Measurements from ENCODE around the gene SVOPL.
"Not testable (repeated sequence)": the region's sequence is repeated elsewhere in the genome, so short reads cannot be mapped to it uniquely, and the experiment has no call there.

The SVOPL gene, protein sequence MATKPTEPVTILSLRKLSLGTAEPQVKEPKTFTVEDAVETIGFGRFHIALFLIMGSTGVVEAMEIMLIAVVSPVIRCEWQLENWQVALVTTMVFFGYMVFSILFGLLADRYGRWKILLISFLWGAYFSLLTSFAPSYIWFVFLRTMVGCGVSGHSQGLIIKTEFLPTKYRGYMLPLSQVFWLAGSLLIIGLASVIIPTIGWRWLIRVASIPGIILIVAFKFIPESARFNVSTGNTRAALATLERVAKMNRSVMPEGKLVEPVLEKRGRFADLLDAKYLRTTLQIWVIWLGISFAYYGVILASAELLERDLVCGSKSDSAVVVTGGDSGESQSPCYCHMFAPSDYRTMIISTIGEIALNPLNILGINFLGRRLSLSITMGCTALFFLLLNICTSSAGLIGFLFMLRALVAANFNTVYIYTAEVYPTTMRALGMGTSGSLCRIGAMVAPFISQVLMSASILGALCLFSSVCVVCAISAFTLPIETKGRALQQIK

DNA sequence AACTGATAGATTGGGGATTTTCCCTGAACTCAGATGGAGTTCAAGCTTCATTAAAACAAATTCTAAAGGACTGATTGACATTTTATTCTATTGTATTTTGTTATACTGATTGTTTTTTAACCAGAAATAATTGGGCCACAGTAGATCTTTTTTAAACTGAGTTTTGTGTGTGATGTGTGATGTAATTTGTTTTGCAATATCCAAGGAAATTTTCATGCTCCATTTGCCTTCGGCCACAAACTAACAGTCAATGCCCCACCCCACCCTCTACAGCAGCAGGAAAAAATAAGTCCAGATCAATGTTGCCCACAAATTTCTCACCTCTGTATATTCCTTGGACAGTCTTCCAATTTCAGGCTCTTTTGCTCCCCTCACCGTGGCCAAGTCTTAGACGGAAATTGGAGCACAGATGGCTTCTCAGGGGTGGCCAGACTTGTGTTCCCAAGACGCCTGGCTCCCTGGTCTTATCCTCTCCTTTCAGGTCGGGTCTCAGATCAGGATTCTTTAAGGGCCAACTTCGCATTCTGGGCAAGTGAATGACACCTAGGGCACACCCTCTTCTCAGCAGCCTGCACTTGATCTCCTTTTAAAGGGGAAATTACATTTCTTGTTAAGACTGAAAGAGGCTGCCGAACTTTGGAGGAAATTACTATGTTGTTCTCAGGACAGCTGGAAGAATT is at the start of gene SVOPL:
TSS of gene SVOPL (minus strand) at position 506 of the 680 bp plus-strand sequence. CDS start 22,317 bp downstream, outside the sequence.
- DNase-seq = no peak

DNA sequence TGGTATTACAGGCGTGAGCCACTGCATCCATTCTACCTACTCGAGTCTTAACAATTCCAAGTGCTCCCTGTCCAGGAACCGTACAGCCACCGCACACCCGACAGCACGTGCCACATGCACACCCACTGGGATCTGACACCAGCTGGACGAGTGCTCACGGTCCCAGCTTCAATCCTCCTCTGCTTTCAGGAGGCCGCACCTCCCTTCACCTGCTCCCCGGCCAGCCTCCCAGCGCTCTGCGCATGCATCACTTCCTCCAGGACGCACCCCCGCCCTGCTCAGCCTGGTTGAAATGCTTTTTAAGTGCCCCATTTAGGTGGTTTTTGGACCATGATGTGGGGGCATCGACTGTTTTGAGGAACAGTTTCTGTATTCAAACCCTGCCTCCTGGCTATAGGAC is 49.3 kb upstream of the SVOPL start:
- DNase-seq = no peak

GRCh38 chr7:138749960-138750359 is 48.8 kb upstream of the SVOPL start:
- DNase-seq = no peak

DNA sequence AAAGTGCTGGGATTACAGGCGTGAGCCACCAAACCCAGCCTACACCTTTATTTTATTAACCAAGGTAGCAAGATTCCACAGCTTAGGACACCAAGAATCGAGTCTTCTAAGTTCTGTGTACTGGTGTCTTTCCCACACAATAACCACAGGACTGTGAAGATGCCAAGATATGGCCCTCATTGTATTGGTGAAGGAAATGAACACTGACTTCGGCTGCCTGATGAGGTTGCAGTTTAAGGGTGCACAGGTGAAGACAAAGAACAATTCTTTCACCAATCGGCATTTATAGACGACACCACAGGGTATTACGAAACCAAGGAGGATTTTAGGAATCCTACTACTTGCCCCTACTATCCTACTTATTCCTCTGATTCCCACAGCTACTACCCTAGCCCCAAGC is 47.5 kb upstream of the SVOPL start:
- DNase-seq = no peak

- peak; percentile 26 for DNase-seq
Measured at GRCh38 chr7:138746073-138746472, 44.9 kb upstream of the SVOPL start.

DNA sequence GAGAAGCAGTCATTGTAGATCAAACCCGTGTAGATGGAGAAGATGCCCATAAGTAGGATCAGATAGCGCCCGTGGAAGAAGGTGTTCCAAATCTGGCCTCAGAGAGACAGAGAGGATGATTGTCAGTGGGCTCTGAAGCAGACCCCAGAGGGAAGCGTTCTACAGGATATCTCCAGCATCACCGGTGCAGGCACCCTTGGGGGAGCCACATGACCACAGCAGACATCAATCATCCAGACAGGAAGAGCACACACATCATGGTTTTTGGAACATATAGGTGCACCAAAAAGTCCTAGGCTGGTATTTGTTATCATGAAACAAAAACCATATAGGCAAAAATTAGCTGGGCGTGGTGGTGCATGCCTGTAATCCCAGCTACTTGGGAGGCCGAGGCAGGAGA is 44.0 kb upstream of the SVOPL start:
- DNase-seq = peak; percentile 37

GRCh38 chr7:138741453-138741735 is 40.2 kb upstream of the SVOPL start:
- no peak for DNase-seq

DNA sequence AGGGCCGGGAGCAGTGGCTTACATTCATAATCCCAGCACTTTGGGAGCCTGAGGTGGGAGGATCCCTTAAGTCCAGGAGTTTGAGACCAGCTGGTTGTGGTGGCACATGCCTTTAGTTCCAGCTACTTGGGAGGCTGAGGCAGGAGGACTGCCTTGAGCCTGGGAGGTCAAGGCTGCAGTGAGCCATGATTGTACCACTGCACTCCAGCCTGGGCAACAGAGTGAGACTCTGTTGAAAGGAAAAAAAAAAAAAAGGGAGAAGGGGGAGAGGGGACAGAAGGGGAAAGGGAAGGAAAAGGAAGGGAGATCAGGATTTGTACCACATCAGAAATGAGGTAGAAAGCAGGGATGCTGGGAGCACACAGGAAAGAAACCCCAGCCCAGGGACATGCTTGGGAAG is 38.7 kb upstream of the SVOPL start:
- DNase-seq = no peak

- peak; percentile 93 for DNase-seq
Measured at GRCh38 chr7:138738551-138739335, 37.6 kb upstream of the SVOPL start.

DNA sequence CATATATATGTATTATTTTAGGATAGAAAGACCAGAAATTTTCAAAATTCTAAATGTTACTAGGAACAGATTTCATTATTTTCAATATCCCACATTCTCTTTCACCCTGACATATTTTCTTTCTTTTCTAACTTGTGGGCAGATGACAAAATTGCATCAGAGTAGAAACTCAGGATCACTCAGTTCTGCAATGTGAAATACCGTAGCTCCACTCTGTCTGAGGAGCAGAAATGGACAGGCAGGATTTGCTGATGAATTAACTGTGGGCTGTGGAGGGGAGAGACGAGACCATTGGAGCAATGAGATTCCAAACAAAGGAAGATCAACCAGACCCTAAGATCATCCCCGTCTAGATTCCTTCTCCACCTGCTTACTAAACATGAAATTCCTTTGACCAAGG is 37.0 kb upstream of the SVOPL start:
- DNase-seq = no peak

DNA sequence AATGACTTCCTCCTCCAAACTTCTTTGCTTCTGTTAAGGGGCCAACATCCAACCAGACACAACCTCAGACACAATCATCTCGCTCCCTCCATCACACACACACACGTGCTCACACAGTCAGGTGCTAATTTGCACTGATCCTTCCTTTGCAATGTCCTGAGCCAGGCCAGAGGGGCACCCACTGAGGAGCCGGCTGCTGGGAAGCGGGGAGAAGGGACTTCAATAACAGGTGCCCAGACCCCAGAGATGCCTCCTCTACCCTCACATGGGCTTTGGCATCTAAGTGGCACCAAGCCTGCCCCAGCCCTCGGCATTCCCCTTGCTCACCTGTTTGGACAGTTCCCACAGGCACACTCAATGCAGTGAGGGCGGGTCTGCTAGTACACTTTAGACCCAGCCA is 34.2 kb upstream of the SVOPL start:
- no peak for DNase-seq

DNA sequence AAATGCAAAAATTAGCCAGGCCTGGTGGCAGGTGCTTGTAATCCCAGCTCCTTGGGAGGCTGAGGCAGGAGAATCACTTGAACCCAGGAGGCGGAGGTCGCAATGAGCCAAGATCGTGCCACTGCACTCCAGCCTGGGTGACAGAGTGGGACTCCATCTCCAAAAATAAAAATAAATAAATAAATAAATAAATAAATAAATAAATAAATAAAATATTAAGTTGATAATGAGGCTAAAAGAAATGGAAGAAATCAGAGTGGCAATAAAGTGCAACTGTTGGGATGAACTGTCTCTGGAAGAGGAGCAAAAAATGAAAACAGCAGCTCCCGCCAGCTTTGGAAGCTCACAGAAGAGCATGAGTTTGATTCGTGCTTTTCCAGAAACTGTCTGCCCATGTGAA is 30.6 kb upstream of the SVOPL start:
- DNase-seq = not testable (repeated sequence)

- DNase-seq = no peak
Measured at GRCh38 chr7:138729444-138729843, 28.3 kb upstream of the SVOPL start.

GRCh38 chr7:138727336-138728099 is 26.4 kb upstream of the SVOPL start:
- DNase-seq = no peak

- DNase-seq = peak; percentile 22
Measured at GRCh38 chr7:138726288-138726687, 25.1 kb upstream of the SVOPL start.

DNA sequence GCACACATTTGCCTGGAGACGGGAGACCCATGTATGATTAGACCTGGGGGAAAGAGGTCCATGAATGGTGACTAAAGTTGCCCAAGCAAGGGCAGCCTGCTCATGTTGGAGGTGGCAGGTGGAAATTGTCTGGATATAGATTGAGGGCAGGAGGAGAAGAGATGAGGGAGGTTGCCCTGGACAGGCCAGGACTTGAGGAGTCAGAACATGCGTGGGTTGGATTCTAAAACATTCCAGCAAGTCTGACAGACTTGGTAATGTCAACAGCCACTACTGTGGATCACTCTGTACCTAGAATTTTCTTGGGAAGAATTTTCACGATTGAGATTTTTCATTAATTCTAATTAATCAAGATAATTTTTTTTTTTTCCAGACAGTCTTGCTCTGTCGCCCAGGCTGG is 19.1 kb upstream of the SVOPL start:
- DNase-seq = no peak

GRCh38 chr7:138716889-138717288 is 15.7 kb upstream of the SVOPL start:
- DNase-seq = no peak

GRCh38 chr7:138713191-138713590 is 12.0 kb upstream of the SVOPL start:
- peak; percentile 43 for DNase-seq

DNA sequence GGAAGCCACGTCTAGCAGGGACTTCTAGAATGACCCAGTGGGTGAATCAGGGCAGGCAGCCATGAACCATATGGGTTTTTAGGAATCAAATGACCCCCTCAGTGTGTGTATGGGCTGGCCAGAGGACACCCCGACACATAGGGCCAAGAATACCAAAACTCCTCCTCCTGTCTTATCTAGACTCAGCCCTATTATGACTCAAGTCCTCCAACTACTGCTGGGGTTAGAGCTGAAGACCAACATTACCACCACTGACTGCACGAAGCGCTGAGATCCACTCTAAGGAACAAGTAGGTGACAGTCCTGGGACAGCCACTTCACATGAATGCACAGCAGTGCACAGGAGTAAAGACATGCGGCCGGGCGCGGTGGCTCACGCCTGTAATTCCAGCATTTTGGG is 11.5 kb upstream of the SVOPL start:
- no peak for DNase-seq

- DNase-seq = no peak
Measured at GRCh38 chr7:138710536-138711385, 9.6 kb upstream of the SVOPL start.

GRCh38 chr7:138705167-138705566 is 4.0 kb upstream of the SVOPL start:
- DNase-seq = no peak

DNA sequence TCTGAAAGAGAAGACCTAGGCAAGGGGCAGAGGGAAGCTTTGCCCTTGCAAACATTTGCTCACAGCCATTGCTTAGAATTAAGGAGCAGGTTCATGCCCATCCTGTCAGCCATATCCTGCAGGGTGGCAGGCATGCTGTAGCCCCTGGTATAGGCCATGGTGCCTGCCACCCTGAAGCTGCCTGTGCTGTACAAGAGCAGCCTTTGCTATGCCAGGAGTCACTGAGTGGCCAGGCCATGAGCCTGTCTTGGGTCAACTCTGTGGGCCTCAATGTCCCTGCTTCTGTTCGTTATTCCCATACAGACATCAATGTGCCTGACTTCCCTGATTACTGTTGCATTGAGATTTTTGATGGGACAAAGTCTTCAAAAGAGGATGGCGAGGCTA is 368 bp upstream of the SVOPL start:
- DNase-seq = no peak

All from CD4-positive, alpha-beta T cell treated with Interleukin-6 for 4 hours (primary cell).